ENCODE results near the gene HOXD12.

The HOXD12 gene

DNA sequence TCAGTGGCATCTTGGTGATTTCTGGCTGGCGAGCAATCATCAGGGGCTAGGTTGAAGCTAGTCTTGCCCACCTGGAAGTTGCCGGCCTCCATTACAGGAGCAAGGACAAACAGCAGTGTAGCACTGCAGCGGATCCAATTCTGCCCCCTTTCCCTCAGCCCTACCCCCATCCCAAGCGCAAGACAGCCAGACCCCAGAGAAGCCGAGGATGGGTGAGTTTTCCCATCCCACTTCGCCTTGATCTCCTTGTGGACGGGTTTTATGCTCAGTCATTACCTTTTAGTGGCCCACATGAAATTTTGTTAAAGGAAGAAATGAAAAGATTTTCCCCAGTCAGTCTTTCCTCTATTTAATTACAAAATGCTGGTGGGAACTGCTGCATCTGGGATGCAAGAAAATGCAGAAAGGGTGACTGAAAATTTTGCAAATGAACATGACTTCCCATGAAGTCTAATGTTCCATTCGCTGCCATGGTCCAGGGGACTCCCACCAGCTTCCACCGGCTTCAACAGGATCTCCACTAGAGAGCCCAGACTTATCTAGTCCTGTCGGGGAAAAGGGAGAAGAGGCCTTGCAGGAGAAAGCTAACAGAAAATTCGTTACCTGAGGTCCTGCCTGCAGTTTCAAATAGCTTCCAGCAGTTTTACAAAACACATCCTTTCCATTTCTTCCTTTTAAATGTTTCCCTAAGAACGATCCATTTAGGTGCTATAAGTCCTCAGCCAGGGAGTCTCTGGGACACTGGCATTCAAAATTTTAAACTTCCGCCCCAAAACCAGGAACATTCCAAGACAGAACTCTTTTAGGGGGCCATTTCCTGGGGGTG, 21.0 kb downstream of the HOXD12 start:
- FAIRE-seq = no peak

DNA sequence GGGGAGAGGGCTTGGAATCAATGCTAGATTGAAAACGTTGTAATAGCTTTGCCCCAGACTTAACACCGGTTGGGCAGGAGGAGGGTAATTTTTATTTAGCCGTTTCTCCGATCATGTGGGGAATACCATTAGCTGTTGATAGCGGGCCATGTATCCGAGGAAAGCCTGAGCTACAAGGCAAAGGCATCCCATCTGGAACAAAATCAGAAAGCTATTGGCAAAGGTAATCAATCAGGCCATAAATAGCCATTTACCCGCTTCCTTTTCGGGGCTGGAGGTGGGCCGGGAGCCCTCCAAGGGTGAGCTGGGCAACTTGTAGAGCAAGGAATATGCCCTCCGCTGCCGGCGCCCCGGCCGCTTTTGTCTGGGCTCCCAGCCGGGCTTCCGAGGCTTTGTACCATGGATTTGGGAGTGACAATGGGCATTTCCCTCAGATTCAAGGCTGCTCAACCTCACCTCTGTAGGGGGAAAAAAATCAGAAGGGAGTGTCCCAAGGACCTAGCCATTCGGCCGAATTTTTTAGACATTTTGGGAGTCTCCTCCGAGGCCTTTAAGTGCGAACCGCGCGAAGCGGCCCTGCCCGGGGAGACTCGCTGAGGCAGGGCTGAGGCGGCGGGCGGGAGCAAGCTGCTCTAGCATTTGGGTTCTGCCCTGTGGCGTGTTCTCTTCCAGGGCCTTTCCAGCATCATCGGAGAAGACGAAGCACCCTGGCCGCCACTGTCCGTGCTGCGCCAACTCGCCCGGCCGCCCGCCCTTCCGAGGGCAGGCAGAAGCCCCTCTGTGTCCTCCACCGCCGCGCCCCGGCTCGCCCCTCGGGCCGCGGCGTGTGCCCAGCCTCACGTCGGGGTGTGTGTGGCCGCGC, 21.8 kb downstream of the HOXD12 start:
- FAIRE-seq = no peak

More for the DNA sequence above, 21.0 kb downstream of the HOXD12 start:
- no peak for DNase-seq (ENCODE audit: insufficient read length)
- no peak for TF ChIP-seq TAF1 (IDR thresholded peaks at IDR 0.05; ENCODE audit: borderline replicate concordance, low read depth, low read length)
- no peak for TF ChIP-seq POLR2AphosphoS5 (IDR thresholded peaks at IDR 0.05; ENCODE audit: low read depth, low read length)
- TF ChIP-seq POLR2A (IDR thresholded peaks at IDR 0.05; ENCODE audit: low read depth, low read length) = no peak

DNA sequence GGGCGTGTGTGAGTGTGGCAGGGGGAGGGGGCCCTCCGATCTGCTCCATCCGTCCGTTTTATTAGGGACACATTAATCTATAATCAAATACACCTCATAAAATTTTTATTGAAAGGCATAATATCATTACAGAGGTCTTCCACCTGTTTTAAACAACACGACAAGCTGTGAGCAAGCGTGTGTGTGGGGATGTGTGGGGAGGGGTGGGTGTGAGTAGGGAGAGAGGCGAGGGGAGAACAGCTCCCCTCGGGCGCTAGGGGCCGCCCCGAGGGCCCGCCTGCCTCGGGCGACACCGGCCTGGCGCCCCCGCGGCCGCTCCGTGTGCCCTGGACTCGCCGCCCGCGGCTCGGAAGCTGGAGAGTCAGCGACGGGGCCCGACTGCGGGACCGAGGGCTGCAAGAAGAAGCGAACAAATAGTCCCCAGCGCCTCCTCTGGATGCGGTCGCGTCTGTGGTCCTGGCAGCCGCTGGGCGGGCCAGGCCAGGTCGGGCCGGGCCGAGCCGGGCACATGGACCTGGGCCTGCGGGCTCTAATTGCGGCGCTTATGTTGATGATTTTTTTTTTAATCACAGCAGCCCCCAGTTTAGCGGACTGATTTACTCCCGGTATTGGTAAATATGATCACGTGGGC, 22.6 kb downstream of the HOXD12 start:
- FAIRE-seq (no peak), DNase-seq (ENCODE audit: insufficient read length) (no peak)
- TF ChIP-seq TAF1 (IDR thresholded peaks at IDR 0.05; ENCODE audit: borderline replicate concordance, low read depth, low read length) (no peak), POLR2AphosphoS5 (IDR thresholded peaks at IDR 0.05; ENCODE audit: low read depth, low read length) (no peak), POLR2A (IDR thresholded peaks at IDR 0.05; ENCODE audit: low read depth, low read length) (no peak)

More for the DNA sequence above, 21.8 kb downstream of the HOXD12 start:
- DNase-seq (ENCODE audit: insufficient read length) = no peak
- TF ChIP-seq POLR2AphosphoS5 (IDR thresholded peaks at IDR 0.05; ENCODE audit: low read depth, low read length) (no peak), TAF1 (IDR thresholded peaks at IDR 0.05; ENCODE audit: borderline replicate concordance, low read depth, low read length) (no peak)

DNA sequence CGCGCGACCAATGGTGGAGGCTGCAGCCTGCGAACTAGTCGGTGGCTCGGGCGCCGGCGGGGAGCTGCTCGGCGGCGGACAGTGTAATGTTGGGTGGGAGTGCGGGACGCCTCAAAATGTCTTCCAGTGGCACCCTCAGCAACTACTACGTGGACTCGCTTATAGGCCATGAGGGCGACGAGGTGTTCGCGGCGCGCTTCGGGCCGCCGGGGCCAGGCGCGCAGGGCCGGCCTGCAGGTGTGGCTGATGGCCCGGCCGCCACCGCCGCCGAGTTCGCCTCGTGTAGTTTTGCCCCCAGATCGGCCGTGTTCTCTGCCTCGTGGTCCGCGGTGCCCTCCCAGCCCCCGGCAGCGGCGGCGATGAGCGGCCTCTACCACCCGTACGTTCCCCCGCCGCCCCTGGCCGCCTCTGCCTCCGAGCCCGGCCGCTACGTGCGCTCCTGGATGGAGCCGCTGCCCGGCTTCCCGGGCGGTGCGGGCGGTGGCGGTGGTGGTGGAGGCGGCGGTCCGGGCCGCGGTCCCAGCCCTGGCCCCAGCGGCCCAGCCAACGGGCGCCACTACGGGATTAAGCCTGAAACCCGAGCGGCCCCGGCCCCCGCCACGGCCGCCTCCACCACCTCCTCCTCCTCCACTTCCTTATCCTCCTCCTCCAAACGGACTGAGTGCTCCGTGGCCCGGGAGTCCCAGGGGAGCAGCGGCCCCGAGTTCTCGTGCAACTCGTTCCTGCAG, 23.3 kb downstream of the HOXD12 start, which contains the start of gene HOXD9:
TSS of gene HOXD9 (plus strand) at position 37 of the 728 bp plus-strand sequence. CDS start at position 87, 50 bp downstream.
- DNase-seq (ENCODE audit: insufficient read length) = no peak
- TF ChIP-seq TAF1 (IDR thresholded peaks at IDR 0.05; ENCODE audit: borderline replicate concordance, low read depth, low read length) (no peak), POLR2A (IDR thresholded peaks at IDR 0.05; ENCODE audit: low read depth, low read length) (no peak), POLR2AphosphoS5 (IDR thresholded peaks at IDR 0.05; ENCODE audit: low read depth, low read length) (no peak)
- no peak for FAIRE-seq

DNA sequence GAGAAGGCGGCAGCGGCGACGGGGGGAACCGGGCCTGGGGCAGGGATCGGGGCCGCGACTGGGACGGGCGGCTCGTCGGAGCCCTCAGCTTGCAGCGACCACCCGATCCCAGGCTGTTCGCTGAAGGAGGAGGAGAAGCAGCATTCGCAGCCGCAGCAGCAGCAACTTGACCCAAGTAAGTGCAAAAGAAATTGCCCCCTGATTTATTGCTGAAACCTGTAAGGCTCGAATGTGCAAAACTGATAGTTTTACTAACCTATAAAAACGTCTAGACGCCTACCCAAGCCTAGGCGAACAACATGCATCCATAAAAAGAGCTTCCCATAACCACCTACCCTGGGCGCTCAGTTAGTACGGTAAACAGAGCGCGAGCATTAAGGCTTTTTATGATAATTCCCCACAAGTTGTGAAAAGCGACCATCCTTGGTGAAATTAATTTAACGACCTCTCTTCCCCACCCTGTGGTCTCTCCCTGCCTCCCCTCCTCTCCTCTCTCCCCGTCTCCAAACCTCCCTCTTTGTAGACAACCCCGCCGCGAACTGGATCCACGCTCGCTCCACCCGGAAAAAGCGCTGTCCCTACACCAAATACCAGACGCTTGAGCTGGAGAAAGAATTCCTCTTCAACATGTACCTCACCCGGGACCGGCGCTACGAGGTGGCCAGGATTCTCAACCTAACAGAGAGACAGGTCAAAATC, 24.0 kb downstream of the HOXD12 start:
- TF ChIP-seq POLR2A (IDR thresholded peaks at IDR 0.05; ENCODE audit: low read depth, low read length) (no peak), TAF1 (IDR thresholded peaks at IDR 0.05; ENCODE audit: borderline replicate concordance, low read depth, low read length) (no peak), POLR2AphosphoS5 (IDR thresholded peaks at IDR 0.05; ENCODE audit: low read depth, low read length) (no peak)
- DNase-seq (ENCODE audit: insufficient read length) (no peak), FAIRE-seq (no peak)

DNA sequence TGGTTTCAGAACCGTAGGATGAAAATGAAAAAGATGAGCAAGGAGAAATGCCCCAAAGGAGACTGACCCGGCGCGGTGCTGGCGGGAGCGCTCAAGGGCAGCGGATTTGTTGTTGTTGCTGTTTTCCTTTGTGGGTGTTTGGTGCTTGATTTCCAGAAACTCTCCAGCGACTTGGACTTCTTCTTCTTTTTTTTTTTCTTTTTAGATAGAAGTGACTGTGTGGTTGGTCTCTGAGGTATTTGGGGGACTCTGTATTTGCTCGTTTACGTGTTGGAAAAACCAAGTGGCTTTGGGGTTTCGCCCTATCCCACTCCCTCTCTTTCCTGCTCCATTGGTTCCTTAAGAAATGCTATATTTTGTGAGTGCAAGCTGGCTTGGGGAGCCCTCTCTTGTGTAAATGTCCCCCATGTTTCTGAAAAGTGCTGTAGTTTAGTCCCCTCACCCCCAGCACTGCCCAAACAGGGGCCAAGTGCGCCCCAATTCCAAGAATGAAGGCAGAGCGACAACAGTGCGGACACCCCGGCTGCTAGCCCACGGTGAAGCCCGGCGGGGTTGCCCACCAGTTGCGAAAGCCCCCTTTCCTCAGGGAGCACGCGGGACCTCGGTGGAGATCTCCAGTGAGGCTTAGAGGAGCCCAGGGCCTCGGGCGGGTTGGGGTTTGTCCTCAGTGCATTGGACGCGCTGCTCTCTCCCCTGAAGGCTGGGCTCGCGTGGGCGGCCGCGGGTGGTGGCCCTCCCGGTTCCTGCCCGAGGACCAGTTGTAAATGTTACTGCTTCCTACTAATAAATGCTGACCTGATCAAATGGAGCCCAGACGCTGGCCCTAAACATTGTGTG, 24.7 kb downstream of the HOXD12 start:
- no peak for DNase-seq (ENCODE audit: insufficient read length)
- FAIRE-seq = no peak
- TF ChIP-seq POLR2A (IDR thresholded peaks at IDR 0.05; ENCODE audit: low read depth, low read length) (no peak), TAF1 (IDR thresholded peaks at IDR 0.05; ENCODE audit: borderline replicate concordance, low read depth, low read length) (no peak), POLR2AphosphoS5 (IDR thresholded peaks at IDR 0.05; ENCODE audit: low read depth, low read length) (no peak)

DNA sequence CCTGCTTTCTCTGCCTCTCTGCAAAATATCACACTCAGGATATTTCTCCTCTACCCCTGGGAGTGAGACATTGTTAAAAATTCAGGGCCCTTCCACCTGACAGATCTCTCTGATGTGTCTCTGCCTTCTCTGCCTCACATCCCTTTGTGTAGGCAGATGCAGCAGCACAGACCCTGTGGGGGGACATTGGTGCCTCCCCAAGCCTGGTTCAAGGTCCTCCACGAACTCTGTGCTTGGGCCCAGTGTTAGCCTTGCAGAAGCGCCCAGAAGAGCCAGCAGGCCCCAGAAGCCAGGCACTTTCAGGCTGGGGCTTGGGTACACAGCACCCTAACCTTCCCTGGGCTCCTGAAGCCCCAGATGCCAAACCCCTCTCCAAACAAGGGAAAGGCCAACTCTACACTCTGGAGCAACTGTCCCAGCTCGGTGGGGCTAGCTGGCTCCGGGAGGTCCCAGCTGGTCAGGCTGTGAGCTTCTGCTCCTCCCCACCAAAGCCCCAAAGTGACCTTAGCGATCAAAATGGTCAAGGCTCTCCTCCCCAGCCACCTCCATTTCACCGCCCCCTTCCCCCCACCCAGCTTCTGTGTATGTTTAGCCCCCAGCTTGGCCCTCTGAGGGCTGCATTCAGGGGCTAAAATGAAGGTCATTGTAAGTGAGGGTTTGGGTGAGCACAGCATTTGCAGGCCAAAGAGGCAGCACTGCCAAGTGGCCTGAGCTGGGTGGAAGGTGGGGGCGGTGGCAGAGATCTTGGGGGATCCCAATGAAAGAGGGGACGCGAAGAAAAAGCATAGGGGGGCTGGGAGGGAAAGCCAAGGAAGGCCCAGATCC, 25.6 kb downstream of the HOXD12 start:
- DNase-seq (ENCODE audit: insufficient read length) = no peak
- no peak for FAIRE-seq
- TF ChIP-seq POLR2A (IDR thresholded peaks at IDR 0.05; ENCODE audit: low read depth, low read length) (no peak), TAF1 (IDR thresholded peaks at IDR 0.05; ENCODE audit: borderline replicate concordance, low read depth, low read length) (no peak), POLR2AphosphoS5 (IDR thresholded peaks at IDR 0.05; ENCODE audit: low read depth, low read length) (no peak)

DNA sequence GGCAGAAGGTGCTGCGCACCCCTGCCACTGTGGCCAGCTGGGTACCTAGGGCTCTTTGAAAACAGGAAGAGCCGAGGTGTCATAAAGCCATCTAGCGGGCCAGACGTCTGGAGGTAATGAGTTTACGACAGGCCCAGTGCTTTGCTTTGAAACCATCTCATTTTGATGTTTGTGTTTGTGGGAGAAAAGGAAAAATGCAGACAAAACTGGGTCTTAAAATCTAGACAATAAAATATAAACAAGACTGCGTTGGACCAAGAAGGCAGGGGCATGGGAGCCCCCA, 26.1 kb downstream of the HOXD12 start:
- TF ChIP-seq TAF1 (IDR thresholded peaks at IDR 0.05; ENCODE audit: borderline replicate concordance, low read depth, low read length) = no peak
- TF ChIP-seq POLR2AphosphoS5 (IDR thresholded peaks at IDR 0.05; ENCODE audit: low read depth, low read length) = no peak
- no peak for TF ChIP-seq POLR2A (IDR thresholded peaks at IDR 0.05; ENCODE audit: low read depth, low read length)
- DNase-seq (ENCODE audit: insufficient read length) (no peak), FAIRE-seq (no peak)
